HEK293T (cell line): ENCODE measurements around the gene TNFRSF11A.

Source experiments
- CTCF ChIA-PET: fragments of 350-600 bp; formaldehyde crosslinking; extraction: SDS; loops from one replicate; lab custom pipeline; 2021; ENCODE audit warnings: antibody characterized with exemption, inconsistent platforms; lab: Yijun Ruan, JAX
- POLR2A ChIA-PET: fragments of 350-600 bp; formaldehyde crosslinking; extraction: SDS; loops from one replicate; lab custom pipeline; 2020; ENCODE audit warnings: antibody characterized with exemption, inconsistent platforms; lab: Yijun Ruan, JAX
- DNase-seq: peaks from one replicate; pipeline ENCODE4 v3.0.0; 2012; ENCODE audit warnings: mixed read lengths; ENCODE audit errors: extremely low spot score
- ARNT ChIP-seq: fragments of 450-650 bp; IDR thresholded peaks from 2 replicates; pipeline ENCODE4 v1.6.1; 2017; ENCODE audit warnings: mild to moderate bottlenecking
- BHLHE40 ChIP-seq: fragments of 450-650 bp; IDR thresholded peaks from 2 replicates; pipeline ENCODE4 v1.6.1; 2016; ENCODE audit warnings: mild to moderate bottlenecking, moderate library complexity, borderline replicate concordance
- CTBP1 ChIP-seq: fragments of 450-650 bp; IDR thresholded peaks from 2 replicates; pipeline ENCODE4 v1.6.1; 2016; ENCODE audit warnings: borderline replicate concordance
- ELF4 ChIP-seq: fragments of 450-650 bp; IDR thresholded peaks from 2 replicates; pipeline ENCODE4 v1.6.1; 2017; ENCODE audit warnings: antibody characterized with exemption
- FOXA1 ChIP-seq: fragments of 450-650 bp; IDR thresholded peaks from 2 replicates; pipeline ENCODE4 v1.6.1; 2016; ENCODE audit warnings: mild to moderate bottlenecking
- FOXK2 ChIP-seq: fragments of 450-650 bp; IDR thresholded peaks from 2 replicates; pipeline ENCODE4 v1.6.1; 2016; ENCODE audit warnings: mild to moderate bottlenecking
- FOXM1 ChIP-seq: fragments of 450-650 bp; IDR thresholded peaks from 2 replicates; pipeline ENCODE4 v1.6.1; 2017; ENCODE audit warnings: mild to moderate bottlenecking, borderline replicate concordance
- HDGF ChIP-seq: fragments of 450-650 bp; IDR thresholded peaks from 2 replicates; pipeline ENCODE4 v1.6.1; 2017; ENCODE audit warnings: antibody characterized with exemption, borderline replicate concordance
- L3MBTL2 ChIP-seq: fragments of 450-650 bp; conservative IDR thresholded peaks from 2 replicates; pipeline ENCODE4 v1.6.1; 2016; ENCODE audit warnings: mild to moderate bottlenecking
- LEF1 ChIP-seq: fragments of 450-650 bp; IDR thresholded peaks from 2 replicates; pipeline ENCODE4 v1.6.1; 2017; ENCODE audit warnings: mild to moderate bottlenecking, borderline replicate concordance
- NFRKB ChIP-seq: fragments of 450-650 bp; IDR thresholded peaks from 2 replicates; pipeline ENCODE4 v1.6.1; 2016; ENCODE audit warnings: mild to moderate bottlenecking, moderate library complexity
- SP1 ChIP-seq: fragments of 450-650 bp; IDR thresholded peaks from 2 replicates; pipeline ENCODE4 v1.6.1; 2017
- SUZ12 ChIP-seq: fragments of 450-650 bp; IDR thresholded peaks from 2 replicates; pipeline ENCODE4 v1.6.1; 2016; ENCODE audit warnings: mild to moderate bottlenecking
- TARDBP ChIP-seq: fragments of 450-650 bp; IDR thresholded peaks from 2 replicates; pipeline ENCODE4 v1.6.1; 2016
- ZNF384 ChIP-seq: fragments of 450-650 bp; IDR thresholded peaks from 2 replicates; pipeline ENCODE4 v1.6.1; 2016
- TF ChIP-seq, protein P1 (sequence below): fragments of 450-650 bp; IDR thresholded peaks from 2 replicates; pipeline ENCODE4 v1.6.1; 2016

Gene TNFRSF11A

DNA sequence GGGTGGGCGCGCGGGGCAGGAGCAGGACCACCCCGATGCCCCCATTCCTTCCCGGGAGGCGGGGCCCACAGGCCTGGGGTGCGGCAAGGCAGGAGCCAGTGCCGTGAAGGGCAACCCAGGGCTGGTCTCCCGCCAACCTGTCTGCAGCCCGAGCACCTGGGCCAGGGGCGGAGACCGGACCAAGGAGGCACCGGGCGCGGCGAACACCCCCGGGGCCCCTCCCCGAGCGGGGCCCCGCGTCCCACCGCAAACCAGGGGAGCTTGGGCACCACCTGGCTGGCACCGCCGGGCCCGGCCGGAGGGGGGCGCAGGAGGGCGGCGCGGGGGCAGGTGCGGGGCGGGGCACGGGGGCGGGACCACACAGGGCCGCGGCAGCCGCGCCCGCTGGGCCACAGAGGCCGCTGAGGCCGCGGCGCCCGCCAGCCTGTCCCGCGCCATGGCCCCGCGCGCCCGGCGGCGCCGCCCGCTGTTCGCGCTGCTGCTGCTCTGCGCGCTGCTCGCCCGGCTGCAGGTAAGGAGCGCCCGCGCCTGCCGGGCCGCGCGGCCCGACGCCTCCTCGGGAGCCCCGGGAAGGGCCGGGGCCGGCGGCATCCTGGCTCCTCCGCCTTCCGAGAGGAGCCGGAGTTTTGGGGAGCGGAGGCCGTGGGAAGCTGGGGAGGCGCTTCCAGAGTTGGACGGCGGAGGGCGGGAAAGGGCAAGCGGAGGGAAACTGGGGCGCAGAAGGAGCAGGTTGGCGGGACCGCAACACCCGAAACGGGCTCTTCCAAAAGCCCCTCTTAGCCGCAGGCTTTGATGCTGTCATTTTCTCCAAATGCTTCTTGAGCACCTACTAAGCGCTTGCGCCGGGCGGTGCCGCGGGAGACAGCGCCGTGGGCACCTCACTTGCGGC is at the start of gene TNFRSF11A:
Gene TNFRSF11A (plus strand): TSS at position 394 of the 889 bp plus-strand sequence. CDS start 43 bp downstream, at position 437.
- ChIA-PET POLR2A (no interaction called here), CTCF (no interaction called here)
- no peak for TF ChIP-seq TARDBP
- TF ChIP-seq CTBP1 = no peak
- TF ChIP-seq, protein P1, sequence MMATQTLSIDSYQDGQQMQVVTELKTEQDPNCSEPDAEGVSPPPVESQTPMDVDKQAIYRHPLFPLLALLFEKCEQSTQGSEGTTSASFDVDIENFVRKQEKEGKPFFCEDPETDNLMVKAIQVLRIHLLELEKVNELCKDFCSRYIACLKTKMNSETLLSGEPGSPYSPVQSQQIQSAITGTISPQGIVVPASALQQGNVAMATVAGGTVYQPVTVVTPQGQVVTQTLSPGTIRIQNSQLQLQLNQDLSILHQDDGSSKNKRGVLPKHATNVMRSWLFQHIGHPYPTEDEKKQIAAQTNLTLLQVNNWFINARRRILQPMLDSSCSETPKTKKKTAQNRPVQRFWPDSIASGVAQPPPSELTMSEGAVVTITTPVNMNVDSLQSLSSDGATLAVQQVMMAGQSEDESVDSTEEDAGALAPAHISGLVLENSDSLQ = no peak
- TF ChIP-seq ARNT = no peak
- TF ChIP-seq SP1 = no peak
- no peak for TF ChIP-seq ELF4
- TF ChIP-seq HDGF = no peak
- TF ChIP-seq LEF1 = no peak
- TF ChIP-seq ZNF384 = no peak
- TF ChIP-seq FOXK2 = no peak
- TF ChIP-seq FOXM1 = no peak
- TF ChIP-seq BHLHE40 = no peak
- no peak for TF ChIP-seq FOXA1
- TF ChIP-seq L3MBTL2 = no peak
- TF ChIP-seq NFRKB = no peak
- TF ChIP-seq SUZ12 = no peak
- peak; percentile 76 for DNase-seq

DNA sequence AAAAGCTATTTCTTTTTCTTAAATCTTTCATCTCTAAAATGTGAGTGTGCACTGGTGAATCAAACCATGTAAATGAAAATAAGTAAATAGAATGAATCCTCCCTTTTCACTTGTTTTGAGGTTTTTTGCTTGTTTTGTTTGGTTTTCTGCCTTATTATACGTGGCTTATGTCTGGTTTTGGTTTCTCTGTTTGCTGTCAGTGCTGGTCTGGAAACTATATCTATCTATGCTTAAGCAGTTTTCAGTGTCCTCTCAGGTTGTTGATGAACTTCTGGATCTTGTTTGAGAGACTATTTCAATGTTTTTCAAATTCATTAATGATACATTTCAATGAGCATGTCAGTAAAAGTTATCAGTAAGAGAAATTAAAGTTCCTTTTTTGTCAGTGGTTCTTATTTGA is 48.1 kb upstream of the TNFRSF11A start:
- DNase-seq = no peak
- ChIA-PET CTCF (no interaction called here), POLR2A (no interaction called here)
- no peak for TF ChIP-seq FOXM1
- TF ChIP-seq CTBP1 = no peak
- no peak for TF ChIP-seq TARDBP
- no peak for TF ChIP-seq ZNF384
- TF ChIP-seq FOXK2 = no peak
- TF ChIP-seq SP1 = no peak
- TF ChIP-seq LEF1 = no peak
- TF ChIP-seq BHLHE40 = no peak
- TF ChIP-seq NFRKB = no peak
- TF ChIP-seq ARNT = no peak
- TF ChIP-seq SUZ12 = no peak
- TF ChIP-seq, protein P1 = no peak
- no peak for TF ChIP-seq FOXA1
- TF ChIP-seq HDGF = no peak
- no peak for TF ChIP-seq ELF4

DNA sequence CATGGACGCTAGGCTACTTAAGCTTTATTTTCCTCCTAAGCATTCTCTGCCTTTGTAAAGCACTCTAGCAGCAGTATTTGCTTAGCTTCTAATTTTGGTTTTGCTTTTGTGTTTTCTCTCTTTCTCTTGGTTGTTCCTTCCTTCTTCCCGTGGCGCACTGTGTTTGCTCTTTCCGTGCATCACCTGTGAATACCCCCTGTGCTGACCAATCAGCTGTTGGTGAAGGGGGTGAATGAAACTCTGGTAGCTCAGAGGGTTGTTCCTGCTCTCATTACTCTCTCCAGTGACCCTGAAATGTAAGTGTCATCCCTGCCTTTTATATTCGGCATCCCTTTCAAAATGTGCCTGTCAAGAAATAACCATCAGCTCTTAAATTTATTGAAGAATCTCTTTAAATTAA is 45.5 kb upstream of the TNFRSF11A start:
- POLR2A ChIA-PET = no interaction called here
- TF ChIP-seq FOXM1 = no peak
- no peak for TF ChIP-seq SUZ12
- no peak for TF ChIP-seq TARDBP
- TF ChIP-seq NFRKB = no peak
- no peak for TF ChIP-seq HDGF
- TF ChIP-seq LEF1 = no peak
- no peak for TF ChIP-seq BHLHE40
- TF ChIP-seq ELF4 = no peak
- no peak for TF ChIP-seq CTBP1
- no peak for TF ChIP-seq L3MBTL2
- TF ChIP-seq, protein P1 = no peak
- TF ChIP-seq SP1 = no peak
- no peak for TF ChIP-seq FOXA1
- no peak for TF ChIP-seq ZNF384
- TF ChIP-seq FOXK2 = no peak
- TF ChIP-seq ARNT = no peak
- no peak for DNase-seq
- CTCF ChIA-PET = no interaction called here

DNA sequence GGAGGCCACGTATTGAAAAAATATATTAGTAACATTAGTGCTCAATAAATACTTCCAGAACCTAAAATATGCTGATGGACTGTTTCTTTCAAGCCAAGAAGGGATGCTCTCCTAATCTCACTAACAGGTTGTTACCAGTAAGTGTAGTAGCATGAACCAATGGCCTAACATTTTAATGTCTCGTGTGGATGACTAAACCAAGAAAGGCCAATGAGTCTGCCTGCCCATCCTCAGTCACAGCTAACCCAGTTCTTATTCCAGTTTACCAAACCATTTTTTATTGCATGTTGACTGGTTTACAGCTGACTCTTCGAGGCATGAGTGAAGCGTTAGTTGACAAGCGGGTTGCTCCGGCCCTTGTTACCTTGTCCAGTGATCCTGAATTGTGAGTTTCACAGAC is 45.1 kb upstream of the TNFRSF11A start:
- no peak for DNase-seq
- no peak for TF ChIP-seq SUZ12
- TF ChIP-seq ZNF384 = no peak
- no peak for TF ChIP-seq FOXK2
- TF ChIP-seq FOXA1 = no peak
- TF ChIP-seq FOXM1 = no peak
- TF ChIP-seq BHLHE40 = no peak
- TF ChIP-seq LEF1 = no peak
- TF ChIP-seq L3MBTL2 = no peak
- TF ChIP-seq SP1 = no peak
- TF ChIP-seq, protein P1 = no peak
- no peak for TF ChIP-seq NFRKB
- no peak for TF ChIP-seq CTBP1
- TF ChIP-seq ELF4 = no peak
- no peak for TF ChIP-seq HDGF
- no peak for TF ChIP-seq TARDBP
- TF ChIP-seq ARNT = no peak
- ChIA-PET CTCF (no interaction called here), POLR2A (no interaction called here)

DNA sequence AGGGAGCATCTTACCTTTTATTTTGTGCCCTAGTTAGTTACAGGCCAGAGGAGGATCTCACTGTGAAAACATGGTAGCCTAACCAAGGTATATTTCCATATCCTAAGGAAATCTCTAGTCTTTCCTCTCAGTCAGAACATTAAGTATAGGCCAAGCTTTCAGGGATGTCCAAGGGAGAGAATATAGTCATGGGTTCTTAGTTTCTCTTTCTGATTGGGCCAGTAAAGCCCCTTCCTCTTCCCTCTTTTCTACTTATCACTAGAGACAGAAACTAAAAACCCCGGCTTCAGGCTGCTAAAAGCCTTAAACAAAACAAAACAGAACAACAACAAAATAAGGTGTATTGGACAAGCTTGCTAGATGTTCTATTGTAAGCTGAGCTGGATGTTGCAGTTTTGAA is 44.3 kb upstream of the TNFRSF11A start:
- DNase-seq = no peak
- POLR2A ChIA-PET = no interaction called here
- CTCF ChIA-PET = no interaction called here
- TF ChIP-seq SP1 (no peak), ZNF384 (no peak), NFRKB (no peak), BHLHE40 (no peak), LEF1 (no peak), FOXK2 (no peak), FOXA1 (no peak), ELF4 (no peak), CTBP1 (no peak), FOXM1 (no peak), HDGF (no peak), TARDBP (no peak), ARNT (no peak), L3MBTL2 (no peak), SUZ12 (no peak)
- TF ChIP-seq, protein P1 = no peak
